WI38 (cell line): ENCODE results near the gene RGS7.

Source experiments
- H3K4me3 ChIP-seq: 2 replicates; pipeline ENCODE4 v1.5.1; 2011; ENCODE audit warnings: low read depth, mild to moderate bottlenecking, control low read depth, low read length
- TF ChIP-seq, protein P1 (sequence below): IDR thresholded peaks from 2 replicates; pipeline ENCODE4 v1.5.1; 2012; ENCODE audit warnings: low read depth, mild to moderate bottlenecking, control low read depth, low read length

Gene RGS7

DNA sequence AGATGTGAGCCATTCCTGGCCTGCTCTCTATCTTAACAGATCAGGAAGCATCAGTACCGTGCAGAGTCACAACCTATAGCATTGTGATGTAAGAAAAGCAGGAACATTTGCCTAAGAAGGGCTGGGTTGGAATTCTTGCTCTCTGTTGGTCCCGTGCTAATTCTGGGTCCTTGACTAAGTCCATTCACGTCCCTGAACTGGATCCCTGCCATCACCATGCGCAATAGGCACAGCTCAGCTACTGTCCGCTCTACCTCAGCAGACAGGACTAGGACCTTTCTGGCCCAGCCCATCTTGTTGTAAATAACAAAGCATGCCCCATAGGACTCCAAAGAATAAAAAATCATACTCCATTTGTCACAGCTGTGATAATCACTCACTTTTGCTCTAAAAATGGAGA, 175.0 kb downstream of the RGS7 start:
- no peak overlapping the region for H3K4me3 ChIP-seq

DNA sequence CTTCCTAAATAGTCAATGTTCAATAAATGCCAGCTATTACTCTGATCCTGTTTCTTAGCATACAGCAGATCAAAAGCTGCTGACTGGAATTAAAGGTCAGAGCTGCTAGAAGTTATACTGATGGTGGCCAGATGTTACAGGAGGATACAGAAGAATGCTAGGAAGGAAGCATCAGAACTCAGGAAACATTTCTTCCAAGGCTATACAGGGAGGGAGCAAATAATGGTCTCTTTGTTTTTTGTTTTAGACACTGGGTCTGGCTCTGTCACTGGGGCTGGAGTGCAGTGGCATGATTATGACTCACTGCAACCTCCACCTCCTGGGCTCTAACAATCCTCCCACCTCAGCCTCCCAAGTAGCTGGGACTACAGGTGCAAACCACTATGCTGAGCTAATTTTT, 175.5 kb downstream of the RGS7 start:
- no peak overlapping the region for H3K4me3 ChIP-seq
- TF ChIP-seq, protein P1, sequence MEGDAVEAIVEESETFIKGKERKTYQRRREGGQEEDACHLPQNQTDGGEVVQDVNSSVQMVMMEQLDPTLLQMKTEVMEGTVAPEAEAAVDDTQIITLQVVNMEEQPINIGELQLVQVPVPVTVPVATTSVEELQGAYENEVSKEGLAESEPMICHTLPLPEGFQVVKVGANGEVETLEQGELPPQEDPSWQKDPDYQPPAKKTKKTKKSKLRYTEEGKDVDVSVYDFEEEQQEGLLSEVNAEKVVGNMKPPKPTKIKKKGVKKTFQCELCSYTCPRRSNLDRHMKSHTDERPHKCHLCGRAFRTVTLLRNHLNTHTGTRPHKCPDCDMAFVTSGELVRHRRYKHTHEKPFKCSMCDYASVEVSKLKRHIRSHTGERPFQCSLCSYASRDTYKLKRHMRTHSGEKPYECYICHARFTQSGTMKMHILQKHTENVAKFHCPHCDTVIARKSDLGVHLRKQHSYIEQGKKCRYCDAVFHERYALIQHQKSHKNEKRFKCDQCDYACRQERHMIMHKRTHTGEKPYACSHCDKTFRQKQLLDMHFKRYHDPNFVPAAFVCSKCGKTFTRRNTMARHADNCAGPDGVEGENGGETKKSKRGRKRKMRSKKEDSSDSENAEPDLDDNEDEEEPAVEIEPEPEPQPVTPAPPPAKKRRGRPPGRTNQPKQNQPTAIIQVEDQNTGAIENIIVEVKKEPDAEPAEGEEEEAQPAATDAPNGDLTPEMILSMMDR = no peak

More for the DNA sequence above, 175.0 kb downstream of the RGS7 start:
- TF ChIP-seq, protein P1 = no peak

DNA sequence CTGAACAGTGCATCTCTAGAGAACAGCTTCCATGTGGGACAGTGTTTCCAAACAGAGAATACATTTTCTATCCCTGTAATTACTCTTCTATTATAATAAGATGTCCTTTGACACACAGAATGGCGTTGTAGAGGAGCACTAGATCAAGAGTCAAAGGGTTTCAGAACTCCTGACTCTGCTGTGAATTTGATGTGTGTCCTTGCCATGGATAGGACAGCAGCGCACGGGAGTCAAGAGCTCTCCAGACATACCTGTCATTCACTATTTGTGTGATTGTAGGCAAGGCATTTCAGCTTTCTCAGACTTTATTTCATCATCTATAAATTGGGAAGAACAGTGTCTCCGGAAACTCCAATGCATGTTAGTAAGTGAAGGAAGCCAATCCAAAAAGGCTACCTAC, 176.4 kb downstream of the RGS7 start:
- TF ChIP-seq, protein P1 = no peak
- no peak overlapping the region for H3K4me3 ChIP-seq

DNA sequence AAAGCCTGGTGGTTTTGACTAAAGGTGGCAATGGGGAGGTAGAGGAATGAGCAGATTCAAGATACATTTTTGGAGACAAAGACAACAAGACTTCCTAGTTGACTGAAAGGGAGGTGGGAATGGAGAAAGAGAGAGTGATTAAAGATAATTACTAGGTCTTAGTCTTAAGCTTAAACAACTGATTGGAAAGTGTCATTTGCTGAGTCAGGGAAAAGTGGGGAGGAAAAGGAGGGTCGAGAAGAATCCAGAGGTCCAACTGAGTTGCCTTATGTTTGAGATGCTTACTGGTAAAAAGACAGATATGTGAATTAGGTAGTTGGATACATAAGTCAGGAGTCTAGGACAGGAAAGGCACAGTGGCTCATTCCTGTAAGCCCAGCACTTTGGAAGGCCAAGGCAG, 179.3 kb downstream of the RGS7 start:
- TF ChIP-seq, protein P1 = no peak
- no peak overlapping the region for H3K4me3 ChIP-seq

DNA sequence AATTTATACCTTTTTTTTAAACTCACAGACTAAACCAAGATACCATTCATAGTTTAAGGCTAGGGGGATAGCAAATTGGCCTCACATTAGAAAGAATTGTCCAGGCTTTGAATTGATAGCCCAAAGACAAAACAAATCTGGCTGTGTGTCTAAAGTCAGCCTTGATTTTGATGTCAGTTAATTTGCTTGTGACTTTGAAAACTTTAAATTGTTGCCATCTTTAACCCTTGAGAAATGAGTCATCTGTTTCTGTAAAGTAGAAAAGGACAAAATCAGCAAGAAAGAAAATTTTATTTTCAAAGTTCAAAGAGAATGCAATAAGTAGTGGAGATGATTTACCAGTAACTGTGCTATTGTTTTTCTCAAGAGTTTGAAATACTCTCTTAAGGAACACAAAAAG, 184.5 kb downstream of the RGS7 start:
- TF ChIP-seq, protein P1 = no peak
- H3K4me3 ChIP-seq = no peak overlapping the region

DNA sequence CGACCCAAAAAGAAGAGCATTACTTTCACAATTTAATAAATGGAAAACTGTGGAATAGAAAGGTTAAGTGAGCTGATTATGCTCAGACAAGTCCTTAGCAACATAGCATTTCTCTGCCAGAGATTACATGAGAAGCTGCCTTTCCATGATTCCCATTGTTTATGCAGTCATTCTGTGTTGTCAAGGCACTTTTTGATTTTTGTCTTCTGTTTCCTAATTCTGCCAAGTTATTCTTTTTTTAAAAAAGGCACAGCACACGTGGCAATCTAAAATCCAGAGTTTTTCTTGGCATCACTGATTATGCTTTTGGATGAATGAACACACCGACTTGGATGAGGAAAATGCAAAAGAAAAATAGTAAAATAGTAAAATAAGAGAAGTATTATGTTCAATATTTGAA, 185.0 kb downstream of the RGS7 start:
- H3K4me3 ChIP-seq = no peak overlapping the region
- TF ChIP-seq, protein P1 = no peak

DNA sequence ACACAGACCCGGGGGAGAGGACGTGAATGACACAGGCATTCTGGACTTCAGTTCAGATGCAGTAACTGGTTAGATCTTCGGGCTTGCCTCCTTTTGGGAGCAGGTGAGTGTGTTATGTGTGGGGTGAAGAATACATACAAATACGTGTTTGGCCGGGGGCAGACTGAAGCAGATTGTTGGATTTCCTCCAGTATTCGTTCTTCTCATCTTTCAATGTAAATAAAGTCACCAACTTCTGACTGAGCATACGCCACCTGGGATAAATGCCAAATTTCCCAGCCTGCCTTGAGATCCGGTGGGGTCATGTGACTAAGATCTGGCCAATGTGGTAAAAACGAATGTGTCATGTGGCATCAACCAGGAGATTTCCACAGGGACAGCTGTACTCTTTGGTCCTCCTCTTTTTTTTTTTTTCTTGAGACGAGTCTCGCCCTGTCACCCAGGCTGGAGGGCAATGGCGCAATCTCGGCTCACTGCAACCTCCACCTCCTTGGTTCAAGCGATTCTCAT, 189.8 kb downstream of the RGS7 start:
- no peak overlapping the region for H3K4me3 ChIP-seq
- TF ChIP-seq, protein P1 = no peak
